ENCODE data around the gene LRMDA.
"Not testable (repeated sequence)": the region's sequence is repeated elsewhere in the genome, so short reads cannot be mapped to it uniquely, and the experiment has no call there.

The LRMDA gene

DNA sequence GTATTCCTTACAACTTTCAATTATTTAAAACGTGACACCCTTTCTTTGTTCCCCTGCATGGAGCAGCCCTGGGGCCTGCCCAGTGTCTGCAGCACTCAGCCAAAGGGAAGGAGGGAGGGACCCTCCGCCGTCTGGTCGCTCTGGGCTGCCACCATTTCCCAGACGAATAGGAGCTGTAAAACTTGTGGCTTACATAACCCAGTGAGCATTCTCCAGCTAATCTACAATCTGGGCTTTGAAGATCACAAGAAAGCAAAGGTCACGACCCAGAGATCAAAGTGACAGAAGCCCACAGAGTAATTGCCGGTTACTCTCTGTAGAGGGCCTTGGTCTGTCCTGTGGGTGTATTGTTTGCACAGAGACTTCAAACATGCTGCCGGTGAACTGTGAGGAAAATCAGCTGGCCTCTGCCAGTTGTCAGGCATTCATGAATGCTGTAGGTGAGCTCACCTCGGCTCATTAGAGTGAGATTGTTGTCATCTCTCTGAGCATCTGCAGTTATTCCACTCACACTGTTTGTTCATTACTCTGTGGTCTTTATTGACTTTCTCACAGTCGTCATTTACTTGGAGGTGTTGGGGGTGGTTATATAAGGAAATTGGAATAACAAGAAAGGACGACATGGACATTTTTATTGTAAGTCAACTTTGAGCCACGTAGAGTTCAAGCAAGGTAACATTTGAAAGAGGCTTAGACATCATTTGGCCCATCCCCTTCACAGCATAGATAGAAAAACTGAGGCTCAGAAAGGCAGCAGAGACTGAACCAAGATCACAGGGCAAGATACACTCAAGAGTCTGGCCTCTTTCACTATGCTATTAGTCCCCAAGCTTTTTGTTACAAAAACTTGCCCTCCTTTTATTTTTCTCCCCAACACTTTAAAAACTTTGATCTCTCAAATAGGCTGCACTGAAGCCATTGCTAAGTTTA lies 619.8 kb downstream of the LRMDA start:
- peak; percentile 23 for DNase-seq (ENCODE audit: low spot score)

DNA sequence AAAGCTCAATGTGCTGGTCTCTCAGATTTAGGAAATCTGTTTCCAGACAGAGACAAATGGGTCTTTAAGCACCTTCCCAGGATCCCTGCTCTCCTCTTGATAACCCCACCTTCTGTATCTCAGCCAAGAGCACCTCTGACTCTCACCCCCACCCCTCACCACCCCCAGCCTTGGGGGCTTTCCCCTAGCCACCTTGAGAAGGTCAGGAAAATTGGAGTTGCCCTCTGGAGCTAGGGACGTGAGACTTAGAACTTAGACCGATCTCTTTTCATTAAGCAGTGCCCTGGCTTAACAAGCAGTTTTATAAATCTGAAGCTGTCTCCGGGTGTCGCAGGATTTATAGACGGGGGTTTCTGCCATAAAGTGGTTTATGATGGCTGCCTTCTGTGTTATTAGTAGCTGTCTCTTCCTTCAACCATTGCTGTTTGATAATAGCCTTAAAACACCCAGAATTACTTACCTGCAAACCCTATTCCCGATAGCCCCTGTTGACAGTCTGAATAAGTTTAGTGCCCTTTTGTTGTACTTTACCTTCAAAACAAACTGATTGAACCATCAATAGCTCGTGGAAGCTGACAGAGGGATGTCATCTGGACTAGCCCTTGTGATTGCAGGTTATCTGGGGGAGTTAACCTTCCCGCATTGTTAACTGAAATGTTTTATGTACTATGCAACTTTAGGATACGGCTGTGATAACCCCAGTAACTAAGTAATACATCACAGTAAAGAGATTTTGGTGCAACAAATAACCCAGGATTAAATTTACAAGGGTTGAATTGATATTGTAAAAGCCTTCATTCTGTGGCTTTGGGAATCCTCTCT lies 621.5 kb downstream of the LRMDA start:
- DNase-seq (ENCODE audit: low spot score), result no peak

DNA sequence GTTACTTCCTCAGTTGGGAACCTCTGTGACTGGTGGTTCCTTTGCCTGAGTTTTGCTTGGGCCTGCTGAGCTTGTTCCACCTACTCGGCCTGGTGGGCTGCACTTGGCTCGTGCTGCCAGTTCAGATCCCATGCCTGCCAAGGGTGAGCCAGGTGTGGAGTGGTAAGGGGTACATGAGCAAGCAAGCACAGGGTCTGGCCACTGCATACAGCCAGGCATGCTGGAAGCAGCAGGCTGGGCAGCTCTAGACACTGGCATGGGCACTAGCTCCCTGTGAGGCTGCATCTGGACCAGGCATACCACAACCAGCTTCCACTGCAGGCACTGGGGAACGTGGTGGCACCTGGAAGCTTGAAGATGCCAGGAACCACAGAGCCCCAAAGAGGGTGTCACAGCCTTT lies 624.0 kb downstream of the LRMDA start:
- DNase-seq (ENCODE audit: low spot score), result no peak

DNA sequence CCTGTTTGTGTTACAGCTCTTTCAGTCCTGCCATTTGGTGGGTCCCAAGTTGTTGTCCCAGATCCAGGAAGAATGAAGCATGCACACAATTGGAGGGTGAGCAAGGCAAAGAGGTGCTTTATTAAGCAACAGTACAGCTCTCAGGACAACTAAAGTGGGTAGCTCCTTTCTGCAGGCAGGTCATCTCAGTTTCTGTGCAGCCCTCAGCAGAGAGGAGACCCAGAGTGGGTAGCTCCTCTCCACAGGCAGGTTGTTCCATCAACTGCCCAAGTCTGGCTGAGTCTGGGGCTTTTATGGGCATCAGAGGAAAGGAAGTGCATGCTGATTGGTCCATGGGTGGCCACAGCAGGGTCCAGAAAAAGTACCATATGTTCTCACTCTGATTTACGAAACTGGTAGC lies 624.5 kb downstream of the LRMDA start:
- no peak for DNase-seq (ENCODE audit: low spot score)

DNA sequence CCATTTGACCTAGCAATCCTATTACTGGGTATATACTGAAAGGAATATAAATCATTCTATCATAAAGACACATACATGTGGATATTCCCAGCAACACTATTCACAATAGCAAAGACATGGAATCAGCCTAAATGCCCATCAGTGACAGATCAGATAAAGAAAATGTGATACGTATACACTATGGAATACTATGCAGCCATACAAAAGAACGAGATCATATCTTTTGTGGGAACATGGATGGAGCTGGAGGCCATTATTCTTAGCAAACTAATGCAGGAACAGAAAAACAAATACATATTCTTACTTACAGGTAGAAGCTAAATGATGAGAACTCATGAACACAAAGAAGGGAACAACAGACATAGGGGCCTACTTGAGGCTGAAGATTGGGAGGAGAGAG lies 629.6 kb downstream of the LRMDA start:
- DNase-seq (ENCODE audit: low spot score), result not testable (repeated sequence)

DNA sequence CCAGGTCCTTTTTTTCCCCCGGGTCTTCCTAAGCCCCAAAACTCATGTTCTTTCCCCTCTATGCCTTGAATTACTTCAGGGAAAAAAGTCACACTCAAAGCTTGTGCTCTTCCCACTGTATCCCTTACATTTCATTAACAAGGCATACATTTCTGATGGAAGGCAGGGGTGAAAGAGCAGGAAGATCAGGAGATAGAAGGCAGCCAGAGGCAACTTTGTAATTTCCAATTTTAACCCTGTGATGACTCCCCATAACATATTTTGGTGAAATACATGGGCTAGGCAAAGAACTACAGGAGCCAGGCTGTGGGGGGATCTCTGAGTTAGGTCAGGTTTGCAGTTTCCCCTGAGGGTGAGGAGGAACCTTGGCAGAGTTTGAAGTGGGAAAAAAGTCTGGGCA lies 635.0 kb downstream of the LRMDA start:
- no peak for DNase-seq (ENCODE audit: low spot score)

DNA sequence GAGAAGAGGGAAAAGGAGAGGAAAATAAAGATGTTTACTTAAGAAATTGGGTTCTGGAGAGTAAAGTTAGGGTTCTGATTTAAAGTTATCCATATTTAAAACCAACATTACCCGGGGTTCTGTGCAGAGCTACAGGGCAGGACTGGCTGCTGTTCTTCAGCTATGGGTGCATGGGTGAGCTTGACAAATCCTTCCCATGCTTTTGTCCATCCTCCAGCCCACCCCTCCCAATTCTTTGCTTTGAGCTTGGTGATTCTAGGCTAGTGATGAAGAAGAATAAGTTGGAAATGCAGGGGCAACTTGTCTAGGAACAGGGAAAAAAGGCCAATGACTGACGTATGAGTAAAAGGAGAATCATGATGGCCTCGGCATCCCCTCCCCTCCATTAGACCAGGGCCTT lies 636.0 kb downstream of the LRMDA start:
- no peak for DNase-seq (ENCODE audit: low spot score)

DNA sequence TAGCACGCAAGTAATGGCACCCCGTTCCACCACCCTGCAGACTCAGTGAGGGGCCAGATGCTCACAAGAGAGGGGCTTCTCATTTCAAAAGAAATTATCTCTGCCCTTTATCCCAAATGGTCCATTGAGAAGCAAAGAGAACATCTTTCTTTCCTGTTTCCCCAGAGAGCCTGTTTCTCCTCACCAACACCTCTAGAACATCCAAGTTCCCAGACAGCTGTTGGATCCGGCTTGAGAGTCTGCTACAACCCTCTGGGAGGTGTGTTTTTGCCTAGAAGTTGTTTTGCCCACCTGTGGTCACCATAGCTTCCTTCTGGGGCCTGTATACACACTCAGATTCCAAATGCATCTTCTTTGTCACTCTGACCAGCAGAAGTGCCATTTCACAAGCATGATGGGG lies 637.4 kb downstream of the LRMDA start:
- no peak for DNase-seq (ENCODE audit: low spot score)

DNA sequence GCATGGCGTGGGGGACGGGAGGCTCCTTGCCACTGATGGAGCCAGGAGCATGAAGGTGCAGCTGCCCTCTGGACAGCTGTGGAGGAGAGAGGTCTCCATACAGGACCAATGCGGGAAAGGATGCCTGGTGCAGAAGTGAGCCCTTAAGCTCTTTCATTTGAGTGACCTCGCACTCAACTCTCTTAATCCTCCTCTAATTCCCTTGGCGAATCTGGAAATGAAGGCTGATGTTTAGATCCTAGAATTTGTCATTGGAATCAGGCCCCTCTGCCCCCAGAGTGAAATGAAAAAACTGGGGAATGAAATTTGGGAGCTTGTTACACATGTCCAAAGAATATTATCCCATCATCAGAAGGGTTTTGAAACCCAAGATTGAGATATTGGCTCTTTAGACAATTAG lies 639.5 kb downstream of the LRMDA start:
- DNase-seq (ENCODE audit: low spot score), result no peak

DNA sequence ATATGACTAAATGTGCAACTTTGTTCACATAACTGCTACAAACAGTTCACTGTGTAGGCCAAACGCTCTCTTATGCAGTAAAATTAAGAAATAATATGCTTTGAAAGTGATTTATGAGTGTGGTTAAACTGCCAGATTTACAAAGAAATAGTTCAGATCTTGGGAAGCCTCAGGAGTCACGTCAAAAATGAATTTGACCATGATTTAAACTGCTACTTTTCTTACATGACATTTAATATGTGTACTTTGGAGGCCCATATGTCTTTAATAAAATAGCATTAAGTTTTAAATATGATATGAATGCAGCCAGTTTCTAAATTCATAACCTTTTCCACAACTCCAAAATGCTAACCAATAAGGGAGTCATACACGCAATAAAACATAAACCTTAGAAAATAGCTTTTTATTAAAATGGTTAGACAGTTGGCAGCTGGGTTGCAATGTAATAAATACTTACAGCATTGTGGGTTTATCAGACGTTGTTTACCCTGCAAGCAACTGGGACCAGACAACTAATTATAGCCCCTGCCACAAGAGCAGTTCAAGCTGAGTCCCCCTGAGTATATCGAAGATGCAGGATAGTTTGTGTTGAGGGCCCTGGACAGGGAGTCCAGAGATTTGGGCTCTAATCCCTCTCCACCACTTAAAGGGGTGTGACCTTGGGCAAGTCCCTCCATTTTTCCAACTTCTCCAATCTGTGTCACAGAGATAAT lies 640.4 kb downstream of the LRMDA start:
- DNase-seq (ENCODE audit: low spot score), result no peak

DNA sequence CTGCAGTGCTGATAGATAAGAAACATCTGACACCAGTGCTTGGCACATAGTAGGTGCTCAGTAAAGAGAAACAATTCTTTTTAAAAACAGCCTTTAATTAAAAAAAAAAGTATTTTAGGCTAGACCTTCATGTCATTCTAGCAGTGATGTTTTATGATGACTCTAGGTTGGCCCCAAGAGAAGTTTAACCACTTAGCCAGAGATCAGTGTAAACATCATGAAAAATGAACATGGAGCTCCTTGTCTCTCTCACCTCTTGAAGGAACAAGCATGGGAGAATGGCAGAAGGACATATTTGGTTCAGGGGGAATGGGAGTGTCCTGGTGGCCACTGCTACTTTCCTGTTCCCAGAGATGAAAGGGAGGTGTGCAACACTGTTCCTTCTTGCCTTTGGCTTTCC lies 641.0 kb downstream of the LRMDA start:
- DNase-seq (ENCODE audit: low spot score), result no peak

DNA sequence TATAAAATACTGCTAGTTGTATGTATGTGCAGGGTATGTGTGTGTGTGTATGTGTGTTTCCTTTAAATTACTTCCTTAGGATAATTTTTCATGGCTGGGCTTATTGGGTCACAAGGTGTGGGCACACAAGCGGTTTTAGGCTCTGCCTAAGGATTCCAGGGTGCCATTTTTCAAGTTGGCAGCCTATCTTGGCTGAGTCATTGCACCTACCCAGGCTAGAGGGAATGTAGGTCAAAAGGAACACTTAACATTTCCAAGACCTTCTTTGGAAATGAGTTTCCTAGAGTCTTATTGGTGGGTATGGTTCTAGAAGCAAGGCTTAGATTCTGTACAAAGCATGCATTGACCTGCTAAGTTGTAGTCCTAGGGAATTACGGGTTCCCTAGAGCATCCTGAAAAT lies 642.1 kb downstream of the LRMDA start:
- no peak for DNase-seq (ENCODE audit: low spot score)

DNA sequence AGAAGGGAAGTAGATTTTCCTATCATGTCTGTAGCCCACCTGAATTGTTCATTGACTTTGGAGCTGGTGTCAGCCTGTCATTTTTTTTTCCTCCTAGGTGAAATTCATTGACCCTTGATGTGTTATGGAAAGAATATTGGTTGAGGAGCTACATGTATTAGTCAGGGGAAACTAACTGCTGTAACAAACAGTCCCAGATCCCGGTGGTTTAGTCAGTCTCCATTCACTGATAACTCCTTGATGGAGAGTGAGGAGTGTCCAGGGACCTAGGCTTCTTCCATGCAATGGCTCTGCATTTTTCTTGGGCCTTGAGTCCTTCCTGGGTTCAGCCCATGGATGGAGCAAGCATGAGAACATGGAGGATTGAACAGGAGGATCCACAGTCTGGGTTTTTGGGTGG lies 643.2 kb downstream of the LRMDA start:
- DNase-seq (ENCODE audit: low spot score), result no peak

DNA sequence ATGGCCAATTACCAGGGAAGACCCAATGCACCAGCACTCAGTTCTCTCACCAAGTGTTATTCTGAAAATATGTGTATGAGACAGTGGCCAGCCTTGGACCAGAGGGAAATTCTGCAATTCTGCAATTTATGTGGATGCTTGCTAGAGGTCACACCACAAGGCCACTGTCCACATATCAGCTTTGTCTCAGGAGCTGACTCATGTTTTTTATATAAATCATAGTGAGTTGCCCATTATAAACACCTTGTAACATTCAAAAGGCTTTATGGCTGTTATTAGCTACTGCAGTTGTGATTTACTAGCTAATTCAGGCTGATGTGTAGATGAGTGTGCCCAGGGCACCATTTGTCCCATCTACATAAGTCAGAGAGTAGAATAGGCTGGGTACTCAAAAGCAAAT lies 649.0 kb downstream of the LRMDA start:
- no peak for DNase-seq (ENCODE audit: low spot score)

DNA sequence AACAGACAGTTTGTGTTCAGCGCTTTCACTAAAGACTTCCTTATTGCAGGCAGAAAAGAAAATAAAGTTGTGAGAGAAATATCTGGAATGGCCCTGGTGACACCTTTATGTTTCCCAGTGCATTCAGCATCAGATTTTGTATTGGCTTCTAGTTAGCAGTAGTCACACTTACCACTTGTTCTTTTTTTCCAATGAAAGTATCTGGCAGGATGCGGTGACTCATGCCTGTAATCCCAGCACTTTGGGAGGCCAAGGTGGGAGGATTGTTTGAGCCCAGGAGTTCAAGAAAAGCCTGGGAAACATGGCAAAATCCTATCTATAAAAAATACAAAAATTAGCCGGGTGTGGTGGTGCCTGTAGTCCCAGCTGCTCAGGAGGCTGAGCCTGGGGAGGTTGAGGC lies 649.6 kb downstream of the LRMDA start:
- DNase-seq (ENCODE audit: low spot score), result no peak

DNA sequence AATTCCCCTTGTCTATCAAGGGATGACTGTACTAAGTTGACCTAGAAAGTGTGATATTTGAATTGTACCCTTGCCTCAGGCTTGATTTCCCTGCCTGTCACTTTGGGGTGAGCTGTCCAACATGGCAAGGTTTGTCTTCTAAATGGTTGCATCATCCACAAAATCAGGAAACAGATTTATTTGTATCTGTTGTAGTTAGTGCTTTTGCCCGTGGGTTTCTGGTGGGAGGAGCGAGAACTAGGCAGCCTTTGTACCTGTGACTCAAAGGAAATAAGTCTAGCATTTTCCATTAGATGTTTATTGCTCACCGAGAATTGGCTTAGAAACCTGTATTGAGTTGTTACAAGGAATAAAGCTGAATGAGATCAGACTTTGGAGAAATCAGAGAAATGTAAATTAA lies 650.8 kb downstream of the LRMDA start:
- DNase-seq (ENCODE audit: low spot score), result no peak

DNA sequence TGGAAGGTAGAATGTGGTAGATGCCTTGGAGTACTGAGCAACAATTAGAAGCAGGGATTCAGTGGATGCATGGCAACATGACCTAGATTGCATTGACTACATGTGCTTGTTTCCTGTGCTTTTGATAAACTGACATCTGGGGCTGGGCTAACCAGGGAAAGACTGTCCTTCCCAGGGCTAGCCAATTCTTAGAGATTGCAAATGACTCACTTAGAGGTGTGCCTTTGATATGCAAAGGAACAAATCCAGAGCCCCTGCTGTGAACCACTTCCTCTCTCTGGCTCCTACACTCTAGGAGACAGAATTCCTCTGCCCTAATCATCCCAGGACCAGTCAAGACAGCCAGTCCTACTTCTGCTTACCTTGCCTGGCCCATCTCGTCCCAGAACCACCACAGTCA lies 651.5 kb downstream of the LRMDA start:
- DNase-seq (ENCODE audit: low spot score), result peak; percentile 69

DNA sequence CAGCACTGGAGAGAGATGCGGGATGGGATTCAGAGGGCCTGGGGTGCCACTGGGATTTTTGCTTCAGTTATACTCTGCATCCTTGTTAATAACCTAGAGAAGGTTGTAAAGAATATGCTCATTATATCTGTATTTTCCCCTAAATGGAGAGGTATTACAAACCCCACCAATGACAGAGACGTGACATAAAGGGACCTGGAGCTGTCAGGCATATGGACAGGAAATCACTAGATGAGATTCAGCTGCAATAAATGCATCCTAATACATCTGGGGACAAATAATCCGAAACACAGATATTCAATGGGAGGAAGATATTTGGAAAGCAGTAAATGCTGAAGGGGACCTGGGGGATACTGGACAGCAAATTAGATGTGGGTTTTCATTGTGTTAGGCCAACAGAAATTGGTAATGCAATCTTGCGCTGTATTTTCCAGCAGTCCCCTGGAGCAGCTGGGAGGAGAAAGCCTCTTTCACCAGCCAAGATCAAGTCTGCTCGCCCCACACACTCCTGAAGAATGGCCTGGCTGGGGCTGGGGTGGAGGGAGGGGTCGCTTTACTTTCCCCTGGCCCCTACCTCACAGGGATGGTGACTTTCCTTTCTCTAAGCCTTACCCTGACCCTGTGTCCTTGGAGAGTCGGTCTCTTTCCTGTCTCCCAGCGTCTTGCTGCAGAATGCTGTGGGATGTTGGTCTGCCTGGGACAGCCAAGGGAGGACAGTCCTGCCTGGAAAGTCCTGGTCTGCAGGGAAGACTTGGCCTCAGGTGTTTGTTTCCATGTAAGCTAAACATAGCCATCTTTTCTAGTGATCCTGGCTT lies 653.8 kb downstream of the LRMDA start:
- DNase-seq (ENCODE audit: low spot score), result no peak

DNA sequence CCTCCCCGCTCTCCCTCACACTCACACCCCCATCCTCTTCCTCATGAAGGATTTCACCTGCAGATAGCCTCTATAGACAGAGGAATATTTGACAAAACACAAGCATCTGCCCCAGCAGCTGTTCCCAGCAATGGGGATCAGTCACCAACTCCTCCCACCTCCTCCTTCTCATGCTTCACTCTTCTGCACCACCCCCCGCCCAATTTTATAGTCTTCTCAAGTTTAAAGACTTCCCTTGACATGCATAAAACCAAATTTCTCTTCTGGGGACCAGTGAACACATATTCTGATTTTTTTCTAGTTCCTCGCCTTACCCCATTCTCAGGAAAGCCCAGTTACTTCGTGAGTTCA lies 654.4 kb downstream of the LRMDA start:
- no peak for DNase-seq (ENCODE audit: low spot score)

DNA sequence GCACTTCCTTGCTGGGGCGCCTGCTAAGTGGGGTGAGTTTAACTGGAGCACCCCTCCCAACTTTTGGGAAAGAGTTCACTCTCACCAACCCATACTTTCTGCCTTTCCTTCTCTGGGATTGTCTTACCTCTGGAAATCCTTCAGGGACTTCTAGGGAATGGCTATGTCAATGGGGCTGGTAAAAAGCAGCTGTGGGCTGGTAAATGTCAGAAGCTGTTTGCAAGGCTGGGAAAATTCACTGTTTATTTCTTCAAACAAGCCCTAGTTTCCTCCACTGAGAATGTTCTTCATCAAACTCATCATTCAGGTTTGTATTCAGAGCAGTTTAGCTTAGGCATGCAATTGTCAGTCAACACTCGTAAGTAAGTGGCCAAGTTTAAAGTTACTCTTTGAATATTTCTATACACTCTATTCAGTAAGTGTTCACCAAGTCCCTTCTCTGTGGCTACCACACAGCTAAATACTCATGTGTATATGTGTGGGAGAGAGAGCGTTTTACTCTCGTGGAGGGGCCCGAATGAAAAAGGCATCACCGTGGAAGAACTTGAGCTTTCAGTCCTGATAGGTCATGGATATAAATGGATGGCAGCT lies 654.8 kb downstream of the LRMDA start:
- DNase-seq (ENCODE audit: low spot score), result no peak

Measured in iPS-NIHi11 (cell line).